Measurements from ENCODE around the gene EIF4A2. TPM values are rescaled to one million over a fixed set of nuclear protein-coding genes. Genes with fewer than 3 reads are reported as not detected.

The EIF4A2 gene
- total and polyA plus RNA-seq, 8 donors = 344 to 925 (median 756) TPM

GRCh38 chr3:186757214-186757613, 26.2 kb upstream of the EIF4A2 start:
- H3K4me1 ChIP-seq = no peaks in the 10 kb centered on the region
- ATAC-seq = no peak

GRCh38 chr3:186757686-186758220, 25.6 kb upstream of the EIF4A2 start:
- H3K9me3 ChIP-seq = no peaks in the 10 kb centered on the region
- peaks cover 0 to 6% of the 10 kb centered on the region in 2 donors for H3K27me3 ChIP-seq
- H3K4me3 ChIP-seq = no peak overlapping the region
- H3K36me3 ChIP-seq = no peaks in the 10 kb centered on the region
- ATAC-seq (no peak), DNase-seq (no peak)
- TF ChIP-seq CTCF (IDR thresholded peaks at IDR 0.05) = no peak
- intact Hi-C loops (cut with DNase I) = no loop called here
- H3K27ac ChIP-seq = no peak overlapping the region
- H3K4me1 ChIP-seq = no peaks in the 10 kb centered on the region

More at GRCh38 chr3:186757214-186757613, 26.2 kb upstream of the EIF4A2 start:
- peaks cover 0 to 6% of the 10 kb centered on the region in 2 donors for H3K27me3 ChIP-seq
- no peak overlapping the region for H3K4me3 ChIP-seq
- intact Hi-C loops (cut with DNase I) = no loop called here
- no peak for DNase-seq
- H3K36me3 ChIP-seq = no peaks in the 10 kb centered on the region
- TF ChIP-seq CTCF (IDR thresholded peaks at IDR 0.05) = no peak
- no peaks in the 10 kb centered on the region for H3K9me3 ChIP-seq
- H3K27ac ChIP-seq = no peak overlapping the region

GRCh38 chr3:186759231-186759930, 24.0 kb upstream of the EIF4A2 start:
- Histone ChIP-seq H3K4me1 (no peaks in the 10 kb centered on the region), H3K9me3 (no peaks in the 10 kb centered on the region), H3K27me3 (peaks cover 0 to 6% of the 10 kb centered on the region in 2 donors), H3K27ac (no peak overlapping the region), H3K4me3 (no peak overlapping the region), H3K36me3 (no peaks in the 10 kb centered on the region)
- DNase-seq (no peak), ATAC-seq (no peak)
- intact Hi-C loops (cut with DNase I) = no loop called here
- no peak for TF ChIP-seq CTCF (IDR thresholded peaks at IDR 0.05)

GRCh38 chr3:186760141-186760833, 23.1 kb upstream of the EIF4A2 start:
- peak; percentile 54 for ATAC-seq
- no peak overlapping the region for H3K27ac ChIP-seq
- no peaks in the 10 kb centered on the region for H3K36me3 ChIP-seq
- no peaks in the 10 kb centered on the region for H3K4me1 ChIP-seq
- intact Hi-C loops (cut with DNase I) = no loop called here
- no peak overlapping the region for H3K4me3 ChIP-seq
- H3K9me3 ChIP-seq = no peaks in the 10 kb centered on the region
- no peak for TF ChIP-seq CTCF (IDR thresholded peaks at IDR 0.05)
- H3K27me3 ChIP-seq = peaks cover 0 to 6% of the 10 kb centered on the region in 2 donors
- DNase-seq = no peak

GRCh38 chr3:186760897-186761447, 22.4 kb upstream of the EIF4A2 start:
- ATAC-seq = no peak

More at GRCh38 chr3:186760897-186761447, 22.4 kb upstream of the EIF4A2 start:
- no peaks in the 10 kb centered on the region for H3K9me3 ChIP-seq
- H3K27ac ChIP-seq = no peak overlapping the region
- intact Hi-C loops (cut with DNase I) = no loop called here
- TF ChIP-seq CTCF (IDR thresholded peaks at IDR 0.05) = no peak
- H3K4me3 ChIP-seq = no peak overlapping the region
- no peaks in the 10 kb centered on the region for H3K36me3 ChIP-seq
- no peak for DNase-seq
- H3K4me1 ChIP-seq = no peaks in the 10 kb centered on the region
- H3K27me3 ChIP-seq = peaks cover 0 to 6% of the 10 kb centered on the region in 2 donors
